ENCODE data around the gene PRR33. TPM values are rescaled to one million over a fixed set of nuclear protein-coding genes. Genes with fewer than 3 reads are reported as not detected.
A peak's percentile ranks its signal among the peaks of the same experiment; 100 is the strongest.

Gene PRR33
- total RNA-seq, 2 donors from 2014 or later: not detected

- Histone ChIP-seq H3K9ac (ENCODE audit: low read depth in 2 of 2, low read length in 2 of 2) (no peak overlapping the region), H3K4me3 (no peak overlapping the region), H3K27ac (no peak overlapping the region), H3K36me3 (no peaks in the 10 kb centered on the region), H3K27me3 (no peaks in the 10 kb centered on the region), H3K9me3 (no peaks in the 10 kb centered on the region), H3K4me1 (no peaks in the 10 kb centered on the region)
- DNase-seq: no peak
- intact Hi-C loops (cut with DNase I): no loop called here
- no peak for TF ChIP-seq CTCF (IDR thresholded peaks at IDR 0.05)
Observed at GRCh38 chr11:1866226-1866625, 25.5 kb downstream of the PRR33 start.

GRCh38 chr11:1864831-1865665, 26.6 kb downstream of the PRR33 start:
- Histone ChIP-seq H3K27ac (peak overlapping the region; percentile 65), H3K4me3 (peak overlapping the region; percentile 13), H3K9ac (ENCODE audit: low read depth in 2 of 2, low read length in 2 of 2) (peak overlapping the region in 1 of 2 donors; percentile 69), H3K9me3 (no peaks in the 10 kb centered on the region), H3K36me3 (no peaks in the 10 kb centered on the region), H3K4me1 (no peaks in the 10 kb centered on the region), H3K27me3 (no peaks in the 10 kb centered on the region)
- DNase-seq: no peak
- intact Hi-C loops (cut with DNase I): no loop called here
- TF ChIP-seq CTCF (IDR thresholded peaks at IDR 0.05): no peak

- DNase-seq: no peak
- Histone ChIP-seq H3K4me3 (peak overlapping the region; percentile 13), H3K4me1 (no peaks in the 10 kb centered on the region), H3K27ac (peak overlapping the region; percentile 65), H3K36me3 (no peaks in the 10 kb centered on the region), H3K9me3 (no peaks in the 10 kb centered on the region), H3K9ac (ENCODE audit: low read depth in 2 of 2, low read length in 2 of 2) (peak overlapping the region in 1 of 2 donors; percentile 69), H3K27me3 (no peaks in the 10 kb centered on the region)
- intact Hi-C loops (cut with DNase I): no loop called here
- no peak for TF ChIP-seq CTCF (IDR thresholded peaks at IDR 0.05)
Observed at GRCh38 chr11:1864231-1864630, 27.5 kb downstream of the PRR33 start.

GRCh38 chr11:1863352-1864216, 28.1 kb downstream of the PRR33 start:
- TF ChIP-seq CTCF (IDR thresholded peaks at IDR 0.05): no peak
- Histone ChIP-seq H3K9ac (ENCODE audit: low read depth in 2 of 2, low read length in 2 of 2) (peak overlapping the region in 1 of 2 donors; percentile 67), H3K4me3 (no peak overlapping the region), H3K36me3 (no peaks in the 10 kb centered on the region), H3K4me1 (no peaks in the 10 kb centered on the region), H3K27me3 (no peaks in the 10 kb centered on the region), H3K27ac (peak overlapping the region; percentile 65), H3K9me3 (no peaks in the 10 kb centered on the region)
- intact Hi-C loops (cut with DNase I): no loop called here
- peak; percentile 58 for DNase-seq

GRCh38 chr11:1862588-1863351, 28.9 kb downstream of the PRR33 start:
- Histone ChIP-seq H3K9ac (ENCODE audit: low read depth in 2 of 2, low read length in 2 of 2) (peak overlapping the region in 1 of 2 donors; percentile 35), H3K27ac (peak overlapping the region; percentile 65), H3K36me3 (no peaks in the 10 kb centered on the region), H3K9me3 (no peaks in the 10 kb centered on the region), H3K4me3 (no peak overlapping the region), H3K4me1 (no peaks in the 10 kb centered on the region), H3K27me3 (no peaks in the 10 kb centered on the region)
- no peak for TF ChIP-seq CTCF (IDR thresholded peaks at IDR 0.05)
- DNase-seq: no peak
- intact Hi-C loops (cut with DNase I): no loop called here

All from colonic mucosa (tissue), 4 donors.